HepG2 (cell line): ENCODE results near the gene BRD8. TPM values are rescaled to one million over a fixed set of nuclear protein-coding genes. Genes with fewer than 3 reads are reported as not detected.

Source experiments
- GLI4 ChIP-seq: sonication (generic); formaldehyde crosslinking; IDR thresholded peaks from 2 replicates; pipeline ENCODE4 v1.5.1; 2020; ENCODE audit warnings: missing genetic modification reagents, mild to moderate bottlenecking, moderate library complexity, borderline replicate concordance
- MIXL1 ChIP-seq: IDR thresholded peaks from 2 replicates; pipeline ENCODE4 v1.6.1; 2016
- MYC ChIP-seq: sonication (generic); formaldehyde crosslinking; IDR thresholded peaks from 2 replicates; pipeline ENCODE4 v1.9.0; 2021; ENCODE audit warnings: missing genetic modification reagents, borderline replicate concordance
- NFKB2 ChIP-seq: sonication (generic); formaldehyde crosslinking; IDR thresholded peaks from 2 replicates; pipeline ENCODE4 v1.4.0; 2020; ENCODE audit warnings: missing genetic modification reagents, borderline replicate concordance
- RFXANK ChIP-seq: IDR thresholded peaks from 2 replicates; pipeline ENCODE4 v1.6.1; 2016
- SP2 ChIP-seq: sonication (generic); formaldehyde crosslinking; IDR thresholded peaks from 2 replicates; pipeline ENCODE4 v1.5.1; 2020; ENCODE audit warnings: mild to moderate bottlenecking, missing genetic modification reagents
- STAG1 ChIP-seq: sonication (generic); formaldehyde crosslinking; IDR thresholded peaks from 2 replicates; pipeline ENCODE4 v1.4.0; 2020; ENCODE audit warnings: missing genetic modification reagents
- TGIF2 ChIP-seq: IDR thresholded peaks from 2 replicates; pipeline ENCODE4 v1.6.1; 2016; ENCODE audit warnings: control low read depth, missing compliant biosample characterization
- THAP11 ChIP-seq: IDR thresholded peaks from 2 replicates; pipeline ENCODE4 v1.6.1; 2016; ENCODE audit warnings: missing biosample characterization, missing genetic modification reagents
- THYN1 ChIP-seq: sonication (generic); formaldehyde crosslinking; IDR thresholded peaks from 2 replicates; pipeline ENCODE4 v1.8.1; 2023; ENCODE audit warnings: low read depth, mild to moderate bottlenecking, moderate library complexity, missing genetic modification reagents, borderline replicate concordance
- TRIM24 ChIP-seq: sonication (generic); formaldehyde crosslinking; IDR thresholded peaks from 2 replicates; pipeline ENCODE4 v1.8.0; 2022; ENCODE audit warnings: mild to moderate bottlenecking, missing genetic modification reagents
- ZKSCAN8 ChIP-seq: IDR thresholded peaks from 2 replicates; pipeline ENCODE4 v1.6.1; 2016; ENCODE audit warnings: borderline replicate concordance, missing genetic modification reagents, missing compliant biosample characterization
- ZNF20 ChIP-seq: sonication (generic); formaldehyde crosslinking; IDR thresholded peaks from 2 replicates; pipeline ENCODE4 v1.4.0; 2020; ENCODE audit warnings: mild to moderate bottlenecking, moderate library complexity, missing genetic modification reagents
- ZNF225 ChIP-seq: sonication (generic); formaldehyde crosslinking; IDR thresholded peaks from 2 replicates; pipeline ENCODE4 v1.4.0; 2020; ENCODE audit warnings: mild to moderate bottlenecking, missing genetic modification reagents
- ZNF432 ChIP-seq: sonication (generic); formaldehyde crosslinking; IDR thresholded peaks from 2 replicates; pipeline ENCODE4 v1.5.0; 2020; ENCODE audit warnings: missing genetic modification reagents, mild to moderate bottlenecking, borderline replicate concordance
- ZNF564 ChIP-seq: sonication (generic); formaldehyde crosslinking; IDR thresholded peaks from 2 replicates; pipeline ENCODE4 v1.8.1; 2023; ENCODE audit warnings: mild to moderate bottlenecking, missing genetic modification reagents
- ZNF768 ChIP-seq: sonication (generic); formaldehyde crosslinking; IDR thresholded peaks from 2 replicates; pipeline ENCODE4 v1.4.0; 2020; ENCODE audit warnings: missing genetic modification reagents
- ZNF879 ChIP-seq: sonication (generic); formaldehyde crosslinking; IDR thresholded peaks from 2 replicates; pipeline ENCODE4 v1.8.1; 2023; ENCODE audit warnings: missing genetic modification reagents
- polyA plus RNA-seq, 8 experiments: library from polyadenylated mRNA; depleted of rRNA in 3 of 8; stranded (reverse) in 7 of 8; unstranded in 1 of 8; fragments of >200 nt; fragmentation: Illumina TruSeq in 4 of 8; extraction: Trizol in 4 of 8; gene quantifications; 2 replicates each; pipeline versions ENCODE4 v1.2.1 to v1.2.3, GENCODE V29; 2011 to 2016; ENCODE audit warnings: low read depth in 4 of 8, missing spikeins in 1 of 8, mixed read lengths in 1 of 8; ENCODE audit not compliant: insufficient read depth in 1 of 8
- total RNA-seq, 5 experiments: library from RNA; depleted of rRNA; stranded (reverse); fragments of >200 nt; fragmentation: Illumina TruSeq; extraction: Trizol; gene quantifications; 2 replicates each; pipeline ENCODE4 v1.2.3, GENCODE V29; 2016; ENCODE audit warnings: low read depth in 1 of 5
- TF ChIP-seq, protein P1 (sequence below): sonication (generic); formaldehyde crosslinking; IDR thresholded peaks from 2 replicates; pipeline ENCODE4 v1.5.0; 2020; ENCODE audit warnings: mild to moderate bottlenecking, missing genetic modification reagents, borderline replicate concordance
- TF ChIP-seq, protein P2 (sequence below): sonication (generic); formaldehyde crosslinking; IDR thresholded peaks from 2 replicates; pipeline ENCODE4 v1.4.0; 2020; ENCODE audit warnings: mild to moderate bottlenecking, low read depth, missing genetic modification reagents
- TF ChIP-seq, protein P3 (sequence below): sonication (generic); formaldehyde crosslinking; IDR thresholded peaks from 2 replicates; pipeline ENCODE4 v1.5.0; 2020; ENCODE audit warnings: mild to moderate bottlenecking, missing genetic modification reagents, moderate library complexity
- TF ChIP-seq, protein P4 (sequence below): IDR thresholded peaks from 2 replicates; pipeline ENCODE4 v1.6.1; 2012; ENCODE audit warnings: low read depth, low read length, improper control_type of control experiment

The BRD8 gene
- total and polyA plus RNA-seq, 2 of the 13 experiments (the other 11 are each of a cell fraction or from before 2014, with no cell fraction given) = 62.5 to 71.1 TPM

DNA sequence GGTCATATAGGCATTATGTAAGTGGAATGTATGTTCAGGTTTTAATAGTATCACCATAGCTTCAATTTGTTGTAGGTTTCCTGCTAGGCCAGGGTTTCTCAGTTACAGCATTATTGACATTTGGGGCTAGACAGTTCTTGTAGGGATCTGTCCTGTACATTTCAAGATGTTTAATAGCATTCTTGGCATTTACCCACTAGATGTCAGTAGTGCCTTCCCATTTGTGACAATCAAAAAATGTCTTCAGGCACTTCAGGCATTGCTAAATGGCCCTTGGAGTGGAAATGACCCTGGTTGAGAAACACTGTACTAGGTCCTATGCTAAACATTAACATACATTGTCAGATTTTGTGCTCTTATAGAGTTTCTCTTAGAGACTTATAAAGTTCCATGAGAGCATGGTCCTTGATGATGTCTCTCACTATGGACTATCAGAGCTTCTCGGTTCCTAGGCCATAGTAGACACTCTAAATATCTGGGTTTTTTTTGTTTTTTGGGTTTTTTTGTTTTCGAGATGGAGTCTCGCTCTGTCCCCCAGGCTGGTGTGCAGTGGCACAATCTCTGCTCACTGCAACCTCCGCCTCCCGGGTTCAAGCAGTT is 1.9 kb upstream of the BRD8 start (continued):
- TF ChIP-seq, protein P1, sequence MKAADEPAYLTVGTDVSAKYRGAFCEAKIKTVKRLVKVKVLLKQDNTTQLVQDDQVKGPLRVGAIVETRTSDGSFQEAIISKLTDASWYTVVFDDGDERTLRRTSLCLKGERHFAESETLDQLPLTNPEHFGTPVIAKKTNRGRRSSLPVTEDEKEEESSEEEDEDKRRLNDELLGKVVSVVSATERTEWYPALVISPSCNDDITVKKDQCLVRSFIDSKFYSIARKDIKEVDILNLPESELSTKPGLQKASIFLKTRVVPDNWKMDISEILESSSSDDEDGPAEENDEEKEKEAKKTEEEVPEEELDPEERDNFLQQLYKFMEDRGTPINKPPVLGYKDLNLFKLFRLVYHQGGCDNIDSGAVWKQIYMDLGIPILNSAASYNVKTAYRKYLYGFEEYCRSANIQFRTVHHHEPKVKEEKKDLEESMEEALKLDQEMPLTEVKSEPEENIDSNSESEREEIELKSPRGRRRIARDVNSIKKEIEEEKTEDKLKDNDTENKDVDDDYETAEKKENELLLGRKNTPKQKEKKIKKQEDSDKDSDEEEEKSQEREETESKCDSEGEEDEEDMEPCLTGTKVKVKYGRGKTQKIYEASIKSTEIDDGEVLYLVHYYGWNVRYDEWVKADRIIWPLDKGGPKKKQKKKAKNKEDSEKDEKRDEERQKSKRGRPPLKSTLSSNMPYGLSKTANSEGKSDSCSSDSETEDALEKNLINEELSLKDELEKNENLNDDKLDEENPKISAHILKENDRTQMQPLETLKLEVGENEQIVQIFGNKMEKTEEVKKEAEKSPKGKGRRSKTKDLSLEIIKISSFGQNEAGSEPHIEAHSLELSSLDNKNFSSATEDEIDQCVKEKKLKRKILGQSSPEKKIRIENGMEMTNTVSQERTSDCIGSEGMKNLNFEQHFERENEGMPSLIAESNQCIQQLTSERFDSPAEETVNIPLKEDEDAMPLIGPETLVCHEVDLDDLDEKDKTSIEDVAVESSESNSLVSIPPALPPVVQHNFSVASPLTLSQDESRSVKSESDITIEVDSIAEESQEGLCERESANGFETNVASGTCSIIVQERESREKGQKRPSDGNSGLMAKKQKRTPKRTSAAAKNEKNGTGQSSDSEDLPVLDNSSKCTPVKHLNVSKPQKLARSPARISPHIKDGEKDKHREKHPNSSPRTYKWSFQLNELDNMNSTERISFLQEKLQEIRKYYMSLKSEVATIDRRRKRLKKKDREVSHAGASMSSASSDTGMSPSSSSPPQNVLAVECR (CRISPR knock-in tag) = peak; percentile 31; the same call in 1 of the 2 replicates
- TF ChIP-seq THYN1 (no peak), STAG1 (CRISPR knock-in tag) (peak; percentile 91), THAP11 (CRISPR knock-in tag) (0 out of 2 replicates have a peak, but pooled peaks have one; percentile 19), ZNF564 (CRISPR knock-in tag) (no peak), ZNF768 (CRISPR knock-in tag) (no peak), RFXANK (no peak), TGIF2 (CRISPR knock-in tag) (no peak), ZKSCAN8 (no peak), NFKB2 (CRISPR knock-in tag) (no peak), GLI4 (CRISPR knock-in tag) (no peak), ZNF879 (no peak), TRIM24 (CRISPR knock-in tag) (no peak), ZNF432 (CRISPR knock-in tag) (no peak), MIXL1 (CRISPR knock-in tag) (0 out of 2 replicates have a peak, but pooled peaks have one; percentile 31), ZNF20 (CRISPR knock-in tag) (no peak), ZNF225 (CRISPR knock-in tag) (no peak), MYC (no peak), SP2 (CRISPR knock-in tag) (no peak)
- TF ChIP-seq, protein P2, sequence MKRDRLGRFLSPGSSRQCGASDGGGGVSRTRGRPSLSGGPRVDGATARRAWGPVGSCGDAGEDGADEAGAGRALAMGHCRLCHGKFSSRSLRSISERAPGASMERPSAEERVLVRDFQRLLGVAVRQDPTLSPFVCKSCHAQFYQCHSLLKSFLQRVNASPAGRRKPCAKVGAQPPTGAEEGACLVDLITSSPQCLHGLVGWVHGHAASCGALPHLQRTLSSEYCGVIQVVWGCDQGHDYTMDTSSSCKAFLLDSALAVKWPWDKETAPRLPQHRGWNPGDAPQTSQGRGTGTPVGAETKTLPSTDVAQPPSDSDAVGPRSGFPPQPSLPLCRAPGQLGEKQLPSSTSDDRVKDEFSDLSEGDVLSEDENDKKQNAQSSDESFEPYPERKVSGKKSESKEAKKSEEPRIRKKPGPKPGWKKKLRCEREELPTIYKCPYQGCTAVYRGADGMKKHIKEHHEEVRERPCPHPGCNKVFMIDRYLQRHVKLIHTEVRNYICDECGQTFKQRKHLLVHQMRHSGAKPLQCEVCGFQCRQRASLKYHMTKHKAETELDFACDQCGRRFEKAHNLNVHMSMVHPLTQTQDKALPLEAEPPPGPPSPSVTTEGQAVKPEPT (CRISPR knock-in tag) = no peak
- TF ChIP-seq, protein P3, sequence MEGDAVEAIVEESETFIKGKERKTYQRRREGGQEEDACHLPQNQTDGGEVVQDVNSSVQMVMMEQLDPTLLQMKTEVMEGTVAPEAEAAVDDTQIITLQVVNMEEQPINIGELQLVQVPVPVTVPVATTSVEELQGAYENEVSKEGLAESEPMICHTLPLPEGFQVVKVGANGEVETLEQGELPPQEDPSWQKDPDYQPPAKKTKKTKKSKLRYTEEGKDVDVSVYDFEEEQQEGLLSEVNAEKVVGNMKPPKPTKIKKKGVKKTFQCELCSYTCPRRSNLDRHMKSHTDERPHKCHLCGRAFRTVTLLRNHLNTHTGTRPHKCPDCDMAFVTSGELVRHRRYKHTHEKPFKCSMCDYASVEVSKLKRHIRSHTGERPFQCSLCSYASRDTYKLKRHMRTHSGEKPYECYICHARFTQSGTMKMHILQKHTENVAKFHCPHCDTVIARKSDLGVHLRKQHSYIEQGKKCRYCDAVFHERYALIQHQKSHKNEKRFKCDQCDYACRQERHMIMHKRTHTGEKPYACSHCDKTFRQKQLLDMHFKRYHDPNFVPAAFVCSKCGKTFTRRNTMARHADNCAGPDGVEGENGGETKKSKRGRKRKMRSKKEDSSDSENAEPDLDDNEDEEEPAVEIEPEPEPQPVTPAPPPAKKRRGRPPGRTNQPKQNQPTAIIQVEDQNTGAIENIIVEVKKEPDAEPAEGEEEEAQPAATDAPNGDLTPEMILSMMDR = peak; percentile 80
- TF ChIP-seq, protein P4, sequence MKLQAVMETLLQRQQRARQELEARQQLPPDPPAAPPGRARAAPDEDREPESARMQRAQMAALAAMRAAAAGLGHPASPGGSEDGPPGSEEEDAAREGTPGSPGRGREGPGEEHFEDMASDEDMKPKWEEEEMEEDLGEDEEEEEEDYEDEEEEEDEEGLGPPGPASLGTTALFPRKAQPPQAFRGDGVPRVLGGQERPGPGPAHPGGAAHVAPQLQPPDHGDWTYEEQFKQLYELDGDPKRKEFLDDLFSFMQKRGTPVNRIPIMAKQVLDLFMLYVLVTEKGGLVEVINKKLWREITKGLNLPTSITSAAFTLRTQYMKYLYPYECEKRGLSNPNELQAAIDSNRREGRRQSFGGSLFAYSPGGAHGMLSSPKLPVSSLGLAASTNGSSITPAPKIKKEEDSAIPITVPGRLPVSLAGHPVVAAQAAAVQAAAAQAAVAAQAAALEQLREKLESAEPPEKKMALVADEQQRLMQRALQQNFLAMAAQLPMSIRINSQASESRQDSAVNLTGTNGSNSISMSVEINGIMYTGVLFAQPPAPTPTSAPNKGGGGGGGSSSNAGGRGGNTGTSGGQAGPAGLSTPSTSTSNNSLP = peak; percentile 83
